Measurements from ENCODE around the gene SPECC1.
A peak's percentile ranks its signal among the peaks of the same experiment; 100 is the strongest.
"Not testable (repeated sequence)": the region's sequence is repeated elsewhere in the genome, so short reads cannot be mapped to it uniquely, and the experiment has no call there.

SPECC1 gene

DNA sequence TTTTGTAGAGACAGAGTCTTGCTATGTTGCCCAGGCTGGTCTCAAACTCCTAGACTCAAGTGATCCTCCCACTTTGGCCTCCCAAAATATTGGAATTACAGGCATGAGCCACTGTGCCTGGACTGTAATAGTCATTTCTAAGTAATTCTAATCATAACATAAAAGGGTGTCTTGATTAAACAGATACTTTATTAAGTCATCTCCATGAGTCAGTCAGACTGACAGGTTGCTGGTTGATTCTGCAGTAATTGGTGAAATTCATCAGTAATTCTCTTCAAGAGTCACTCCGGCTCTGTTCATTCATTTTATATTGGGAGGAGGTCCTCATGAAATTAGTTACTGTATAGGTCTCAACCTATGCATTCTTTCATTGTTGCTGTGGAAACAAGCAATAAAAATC lies 85.6 kb downstream of the SPECC1 start:
- no peak for DNase-seq (ENCODE audit: low read depth in 2 of 2)

DNA sequence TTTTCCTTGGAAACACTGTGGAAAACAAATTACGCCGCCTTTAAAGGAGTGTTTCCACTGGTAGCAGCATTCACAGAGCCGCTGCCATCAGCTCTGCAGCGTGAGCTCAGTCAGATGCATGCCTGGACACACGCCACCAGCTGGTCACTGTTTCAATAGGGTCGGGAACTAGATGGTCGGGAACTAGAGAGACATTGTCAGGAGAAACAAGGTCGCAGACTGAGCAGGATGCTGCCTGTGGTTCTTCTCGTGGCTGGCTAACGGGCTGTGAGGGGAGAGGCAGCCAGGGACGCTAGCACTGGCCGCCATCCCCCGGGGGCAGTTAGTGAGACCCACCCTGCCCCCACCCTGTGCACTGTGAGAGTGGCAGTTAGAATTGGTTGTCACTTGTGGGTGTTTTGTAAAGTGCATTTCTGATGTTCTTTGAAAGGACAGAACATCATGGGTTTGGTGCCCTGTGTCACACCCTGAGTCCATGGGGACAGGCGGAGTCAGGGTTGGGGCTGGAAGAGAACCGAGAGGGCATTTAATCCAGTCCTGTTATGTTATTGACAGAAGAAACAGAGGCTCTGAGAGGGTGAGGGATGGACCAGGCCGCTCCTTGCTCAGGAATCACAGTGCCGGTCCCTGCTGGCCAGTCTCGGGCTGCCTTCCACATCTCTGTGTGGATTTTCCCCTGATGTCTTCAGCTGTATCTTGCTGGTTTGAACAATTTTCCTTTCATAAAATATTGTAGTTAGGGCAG lies 86.3 kb downstream of the SPECC1 start:
- no peak for DNase-seq (ENCODE audit: low read depth in 2 of 2)

DNA sequence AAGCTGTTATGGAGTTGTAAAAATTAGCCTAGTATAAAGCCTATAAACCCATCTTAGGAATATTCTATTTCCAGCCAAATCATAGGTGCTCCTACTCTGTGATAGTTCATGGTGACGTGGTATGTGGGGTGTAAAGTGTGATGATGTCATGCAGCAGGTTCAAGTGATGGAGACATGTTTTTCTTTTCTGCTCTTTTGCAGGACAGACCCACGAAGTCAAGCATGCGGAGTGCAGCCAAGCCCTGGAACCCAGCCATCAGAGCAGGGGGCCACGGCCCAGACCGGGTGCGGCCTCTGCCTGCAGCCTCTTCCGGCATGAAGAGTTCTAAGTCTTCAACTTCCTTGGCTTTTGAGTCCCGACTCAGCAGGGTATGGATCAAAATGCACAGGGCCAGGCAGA lies 87.3 kb downstream of the SPECC1 start:
- DNase-seq (ENCODE audit: low read depth in 2 of 2), result no peak

DNA sequence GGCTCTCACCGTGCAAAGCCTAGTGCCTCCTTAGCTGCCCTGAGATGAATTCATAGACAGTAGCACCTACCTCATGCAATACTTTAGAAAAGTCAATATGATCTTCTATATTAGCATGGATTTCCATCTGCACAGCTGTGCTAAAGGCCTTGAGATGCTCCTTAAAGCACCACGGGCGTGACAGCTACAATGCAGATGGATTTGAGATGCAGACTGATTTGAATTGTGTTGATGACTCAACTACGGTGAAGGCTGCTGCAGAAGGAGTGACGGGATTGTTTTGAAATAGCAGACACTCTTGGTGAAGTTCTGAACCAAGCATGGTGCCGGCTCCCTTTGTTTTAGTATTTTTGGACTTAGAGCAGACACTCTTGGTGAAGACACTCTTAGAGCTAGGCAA lies 88.2 kb downstream of the SPECC1 start:
- no peak for DNase-seq (ENCODE audit: low read depth in 2 of 2)

DNA sequence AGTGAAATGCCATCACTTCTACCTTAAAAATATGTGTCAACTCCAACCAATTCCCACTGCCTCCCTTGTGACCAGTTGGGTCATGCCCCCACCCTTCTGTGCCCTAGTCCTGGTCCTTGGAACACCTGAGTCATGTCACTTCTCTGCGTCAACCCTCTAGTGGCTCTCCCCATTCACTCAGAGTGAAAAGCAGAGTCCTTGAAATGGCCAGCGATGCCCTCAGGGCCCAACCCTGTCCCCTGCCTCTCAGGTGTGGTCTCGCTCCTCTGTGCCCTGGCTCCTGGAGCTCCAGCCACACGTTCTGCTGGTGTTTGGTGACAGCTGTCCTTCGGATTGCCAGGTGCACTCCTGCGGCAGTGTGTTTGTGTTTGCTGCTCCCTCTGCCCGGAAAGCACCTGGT lies 89.2 kb downstream of the SPECC1 start:
- DNase-seq (ENCODE audit: low read depth in 2 of 2), result no peak

DNA sequence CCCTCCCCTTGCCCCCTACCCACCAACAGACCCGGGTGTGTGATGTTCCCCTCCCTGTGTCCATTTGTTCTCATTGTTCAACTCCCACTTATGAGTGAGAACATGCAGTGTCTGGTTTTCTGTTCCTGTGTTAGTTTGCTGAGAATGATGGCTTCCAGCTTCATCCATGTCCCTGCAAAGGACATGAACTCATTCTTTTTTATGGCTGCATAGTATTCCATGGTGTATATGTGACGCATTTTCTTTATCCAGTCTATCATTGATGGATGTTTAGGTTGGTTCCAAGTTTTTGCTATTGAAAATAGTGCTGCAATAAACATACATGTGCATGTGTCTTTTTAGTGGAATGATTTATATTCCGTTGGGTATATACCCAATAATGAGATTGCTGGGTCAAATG lies 91.6 kb downstream of the SPECC1 start:
- not testable (repeated sequence) for DNase-seq (ENCODE audit: low read depth in 2 of 2)

DNA sequence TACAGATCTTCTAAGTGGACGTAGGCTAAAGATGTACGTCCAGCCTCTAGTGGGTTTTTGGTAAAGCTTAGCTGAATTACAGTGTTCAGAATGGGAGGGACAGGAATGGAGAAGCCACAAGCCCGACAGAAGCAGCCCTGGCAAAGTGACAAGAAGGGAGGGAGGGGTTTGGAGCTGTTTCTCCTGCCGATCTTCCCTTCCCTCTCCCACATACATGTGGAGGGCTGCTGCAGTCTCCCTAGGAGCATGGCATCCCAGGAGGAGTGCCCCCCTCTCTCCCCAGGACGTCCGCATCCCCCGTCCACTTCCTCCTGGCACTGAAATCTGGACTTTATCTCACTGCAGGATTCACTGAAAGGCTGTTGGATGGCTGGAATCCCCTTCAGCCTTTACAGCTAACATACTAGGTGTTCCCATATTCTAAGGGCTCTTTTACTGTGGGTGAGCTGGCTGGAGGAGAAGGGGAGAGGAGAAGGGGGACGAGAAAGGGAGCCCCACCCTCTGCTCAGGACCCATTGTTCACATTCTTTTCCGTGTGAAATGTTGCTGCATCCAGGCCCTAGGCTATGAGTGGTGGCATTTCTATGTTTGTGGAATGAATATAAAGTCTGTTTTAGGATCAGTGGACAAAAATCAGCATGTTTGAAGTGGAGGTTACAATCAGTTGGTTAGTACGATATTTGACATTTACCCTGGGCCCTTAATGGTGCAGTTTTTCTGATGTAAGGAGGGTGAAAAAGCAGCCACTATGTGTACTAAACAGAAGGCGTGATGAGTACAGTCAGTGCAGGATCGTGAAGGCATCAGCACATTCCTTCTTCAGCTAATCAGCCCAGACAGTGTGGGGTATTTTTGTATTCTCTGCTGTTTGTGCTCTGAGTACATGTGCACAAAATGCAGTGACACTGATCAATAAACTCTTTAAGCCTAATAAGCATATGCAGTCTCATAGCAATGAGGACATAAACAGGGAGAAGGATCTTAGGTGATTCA lies 94.6 kb downstream of the SPECC1 start:
- DNase-seq (ENCODE audit: low read depth in 2 of 2), result no peak

DNA sequence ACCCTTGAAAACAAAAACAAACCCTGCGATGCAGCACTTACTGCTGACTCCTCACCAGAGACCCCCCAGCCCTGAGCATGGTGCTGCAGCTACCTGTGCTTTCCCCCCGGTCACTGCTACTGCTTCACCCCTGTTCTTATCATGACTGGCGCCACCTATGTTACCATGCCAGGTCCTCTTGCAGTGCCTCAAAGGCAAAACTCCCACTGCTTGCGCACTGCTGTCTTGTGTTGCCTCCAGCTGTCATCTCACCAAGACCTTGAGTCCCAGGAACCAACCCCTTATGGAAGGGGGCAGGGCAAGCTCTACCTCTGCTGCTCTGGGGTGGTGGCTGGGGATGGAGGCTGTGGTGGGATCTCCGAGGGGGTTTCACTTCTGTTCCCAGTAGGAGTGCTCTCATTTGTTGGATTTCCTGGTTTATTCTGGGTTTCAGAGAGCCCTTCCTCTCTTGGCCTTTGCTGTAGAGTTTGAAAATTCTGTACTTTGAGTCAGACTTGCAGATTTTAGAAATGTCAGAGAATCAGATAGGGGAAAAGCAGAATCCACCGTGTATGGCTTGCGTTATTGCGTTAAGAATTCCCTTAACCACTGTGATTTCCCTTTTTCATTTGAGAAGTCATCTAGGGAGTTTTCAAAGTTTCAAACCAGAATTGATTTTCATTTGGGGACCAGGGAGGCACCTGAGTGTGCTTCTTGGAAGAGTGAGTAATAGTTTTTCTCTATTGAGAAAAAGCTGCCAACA lies 96.6 kb downstream of the SPECC1 start:
- no peak for DNase-seq (ENCODE audit: low read depth in 2 of 2)

DNA sequence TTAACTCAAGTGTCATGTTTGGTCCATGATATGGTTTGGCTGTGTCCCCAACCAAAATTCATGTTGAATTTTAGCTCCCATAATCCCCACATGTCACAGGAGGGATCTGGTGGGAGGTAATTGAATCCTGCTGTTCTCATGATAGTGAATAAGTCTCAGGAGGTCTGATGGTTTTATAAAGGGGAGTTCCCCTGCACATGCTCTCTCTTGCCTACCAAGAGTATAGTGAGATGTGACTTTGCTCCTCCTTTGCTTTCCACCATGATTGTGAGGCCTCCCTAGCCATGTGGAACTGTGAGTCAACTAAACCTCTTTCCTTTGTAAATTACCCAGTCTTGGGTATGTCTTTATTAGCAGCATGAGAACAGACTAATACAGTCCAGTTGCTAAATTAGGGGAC lies 97.3 kb downstream of the SPECC1 start:
- DNase-seq (ENCODE audit: low read depth in 2 of 2), result not testable (repeated sequence)

DNA sequence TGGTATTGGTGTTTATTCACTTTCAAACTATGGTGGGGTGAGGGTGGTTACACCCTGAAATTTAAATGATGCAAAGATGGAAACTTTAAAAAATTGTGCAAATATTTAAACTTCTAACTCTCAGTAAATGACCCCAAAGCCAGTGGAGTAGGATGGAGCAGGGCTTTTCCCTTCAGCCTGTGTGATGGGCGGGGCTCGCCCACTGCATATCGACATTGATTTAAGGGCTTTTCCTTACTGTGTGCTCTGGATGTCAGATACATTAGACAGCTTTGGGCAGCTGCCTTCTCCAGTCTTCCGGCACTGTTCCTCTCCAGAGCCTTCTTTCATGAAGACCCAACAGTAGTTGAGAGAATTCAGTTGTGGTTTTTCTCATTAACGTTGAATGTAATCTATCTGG lies 99.9 kb downstream of the SPECC1 start:
- no peak for DNase-seq (ENCODE audit: low read depth in 2 of 2)

DNA sequence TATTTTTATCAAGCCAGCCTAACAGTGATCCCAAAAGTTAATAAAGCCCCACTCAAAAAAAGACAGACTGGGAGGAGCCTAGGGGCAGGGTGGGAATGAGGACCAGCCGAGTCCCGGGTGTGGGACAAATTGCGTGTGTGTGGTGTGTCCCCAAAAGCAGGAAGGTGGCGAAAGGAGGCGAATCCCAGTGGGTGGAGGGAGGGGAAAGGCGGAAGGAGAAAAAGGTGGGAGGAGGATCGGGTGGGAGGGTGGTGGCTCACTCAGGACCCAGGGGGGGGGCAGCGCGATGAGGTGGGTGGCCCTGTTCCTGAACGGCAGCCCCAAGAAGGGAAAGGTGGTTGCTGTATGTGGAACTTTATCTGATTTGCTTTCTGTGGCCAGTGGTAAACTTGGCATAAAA lies 102.4 kb downstream of the SPECC1 start:
- no peak for DNase-seq (ENCODE audit: low read depth in 2 of 2)

DNA sequence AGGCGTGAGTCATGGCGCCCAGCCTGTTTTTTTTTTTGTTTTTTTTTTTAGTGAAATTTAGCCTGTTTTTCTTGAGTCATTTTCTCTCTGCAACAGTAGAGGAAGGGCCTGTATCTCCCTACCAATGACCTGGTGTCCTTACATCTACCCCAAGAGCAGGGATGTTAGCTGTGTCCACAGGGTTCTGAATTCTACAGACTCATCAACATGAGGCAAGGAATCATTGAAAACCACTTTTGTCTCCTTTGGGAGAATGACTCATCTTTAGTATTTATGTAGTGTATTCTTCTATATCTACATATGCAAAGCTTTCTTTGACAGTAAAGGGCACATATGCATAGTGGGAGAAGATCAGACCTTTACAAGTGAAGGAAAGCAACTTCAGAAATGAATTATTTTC lies 105.3 kb downstream of the SPECC1 start:
- DNase-seq (ENCODE audit: low read depth in 2 of 2), result no peak

DNA sequence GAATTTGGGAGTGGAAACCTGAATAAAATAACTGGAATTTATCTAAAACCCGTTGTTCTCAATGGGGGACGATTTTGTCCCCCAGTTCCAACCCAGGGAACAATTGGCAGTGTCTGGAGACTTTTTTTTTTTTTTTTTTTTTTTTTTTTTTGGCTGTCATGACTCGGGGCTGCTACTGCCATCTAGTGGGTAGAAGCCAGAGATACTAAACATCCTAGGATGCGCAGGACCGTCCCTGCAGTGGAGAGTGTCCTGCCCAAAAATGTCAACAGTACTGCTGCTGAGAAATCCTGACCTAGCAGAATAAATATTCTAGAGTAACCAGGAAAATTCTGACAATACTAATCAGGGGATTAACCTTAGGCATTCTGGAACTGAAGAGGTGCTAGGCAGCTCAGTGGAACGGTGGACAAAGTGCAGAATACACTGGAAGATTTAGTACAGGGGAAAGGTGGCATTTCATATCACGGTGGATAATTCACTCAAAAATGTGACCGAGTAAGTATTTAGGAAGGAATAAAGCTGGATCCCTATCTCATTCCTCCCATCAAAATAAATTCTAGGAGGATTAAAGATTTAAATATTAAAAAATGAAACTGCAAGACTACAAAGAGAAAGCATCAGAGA lies 107.6 kb downstream of the SPECC1 start:
- DNase-seq (ENCODE audit: low read depth in 2 of 2), result peak; percentile 7 to 9

DNA sequence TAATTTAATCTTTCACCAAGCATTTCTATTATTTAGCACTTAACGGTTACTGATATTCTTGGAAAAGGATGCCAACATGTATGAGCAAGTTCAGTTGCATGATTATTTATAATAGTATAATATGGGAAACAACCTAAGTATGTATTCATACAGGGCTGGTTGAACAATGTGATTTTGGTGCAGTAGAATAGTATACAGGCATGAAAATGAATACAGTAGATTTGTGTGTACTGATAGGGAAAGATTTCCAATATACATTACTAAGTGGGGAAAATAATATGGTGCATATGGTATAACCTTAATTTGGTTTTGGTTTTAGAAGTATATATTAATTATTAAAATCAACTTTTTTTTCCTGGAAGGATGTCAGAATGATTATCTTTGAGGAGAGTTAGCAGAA lies 109.1 kb downstream of the SPECC1 start:
- no peak for DNase-seq (ENCODE audit: low read depth in 2 of 2)

DNA sequence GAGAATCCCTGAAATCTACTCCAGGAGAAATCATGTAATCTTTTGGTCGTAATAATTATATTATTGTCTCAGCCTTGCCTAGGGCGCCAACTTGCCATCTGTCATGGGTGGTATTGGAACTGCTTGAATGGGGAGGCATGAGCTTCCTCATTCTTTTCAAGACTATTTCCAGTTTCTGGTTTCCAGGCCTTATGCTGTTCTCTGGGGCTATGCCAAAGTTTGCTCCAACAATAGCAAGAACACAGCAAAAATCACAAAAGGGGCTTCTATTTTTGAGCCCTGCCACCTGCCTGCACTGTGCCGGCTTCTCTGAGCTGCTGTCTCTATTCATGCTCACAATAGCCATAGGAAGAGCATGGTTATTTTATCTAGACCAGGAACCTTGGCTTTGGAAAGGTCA lies 111.7 kb downstream of the SPECC1 start:
- DNase-seq (ENCODE audit: low read depth in 2 of 2), result no peak

DNA sequence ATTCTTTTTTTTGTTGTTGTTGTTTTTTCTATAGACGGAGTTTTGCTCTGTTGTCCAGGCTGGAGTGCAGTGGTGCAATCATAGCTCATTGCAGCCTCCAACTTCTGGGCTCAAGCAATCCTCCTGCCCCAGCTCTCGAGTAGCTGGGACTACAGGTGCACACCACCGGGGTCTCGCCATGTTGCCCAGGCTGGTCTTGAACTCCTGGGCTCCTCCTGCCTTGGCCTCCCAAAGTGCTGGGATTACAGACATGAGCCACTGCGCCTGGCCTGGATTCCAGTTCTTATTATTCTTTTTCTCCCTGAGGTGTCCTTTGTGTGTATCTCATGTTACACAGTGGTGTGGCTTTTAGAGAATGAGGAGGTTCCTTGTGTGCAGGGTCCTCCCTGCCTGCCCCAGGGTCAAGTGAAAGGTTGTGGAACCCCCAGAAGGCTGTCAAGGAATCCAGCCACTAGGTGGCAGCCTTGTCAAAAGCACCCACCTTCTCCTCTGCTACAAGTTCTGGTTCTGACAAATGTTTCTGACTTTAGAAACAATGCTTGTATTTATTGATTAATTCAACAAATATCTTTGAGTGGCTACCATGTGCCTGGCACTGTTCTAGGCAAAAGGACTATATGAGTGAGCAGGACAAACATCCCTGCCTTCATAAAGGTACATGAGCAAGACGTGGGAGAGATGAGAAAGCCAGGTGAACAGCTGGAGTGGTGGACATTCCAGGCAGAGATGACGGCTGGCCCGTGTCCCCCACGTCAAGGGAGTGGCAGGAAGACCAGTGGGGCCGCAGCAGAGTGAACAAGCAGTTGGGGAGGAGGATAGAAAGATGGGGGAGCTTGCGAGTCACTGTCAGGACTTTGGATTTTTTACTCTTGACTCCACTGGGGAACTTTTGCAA lies 112.4 kb downstream of the SPECC1 start:
- DNase-seq (ENCODE audit: low read depth in 2 of 2), result peak; percentile 21 to 62

DNA sequence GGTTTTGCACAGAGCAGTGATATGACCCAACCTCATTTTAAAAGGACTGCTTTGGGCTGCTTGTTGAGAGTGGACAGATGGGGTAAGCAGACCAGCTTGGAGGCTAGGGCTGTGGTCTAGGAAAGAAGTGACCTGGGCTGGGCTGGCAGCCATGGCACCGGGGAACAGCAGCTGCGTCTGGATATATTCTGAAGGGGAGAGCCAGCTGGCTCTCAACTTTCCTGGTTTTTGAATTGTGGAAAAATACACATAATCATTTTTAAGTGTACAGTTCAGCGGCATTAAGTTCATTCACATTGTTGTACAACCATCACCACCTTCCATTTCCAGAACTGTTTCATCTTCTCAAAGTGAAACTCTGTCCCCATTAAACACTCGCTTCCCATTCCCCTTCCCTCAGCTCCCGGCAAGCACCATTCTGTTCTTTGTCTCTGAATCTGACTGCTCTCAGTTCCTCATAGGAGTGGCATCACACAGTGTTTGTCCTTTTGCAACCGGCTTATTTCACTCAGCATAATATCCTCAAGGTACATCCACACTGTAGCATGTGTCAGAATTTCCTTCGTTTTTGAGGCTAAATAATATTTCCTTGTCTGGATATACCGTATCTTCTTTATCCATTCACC lies 113.2 kb downstream of the SPECC1 start:
- no peak for DNase-seq (ENCODE audit: low read depth in 2 of 2)

DNA sequence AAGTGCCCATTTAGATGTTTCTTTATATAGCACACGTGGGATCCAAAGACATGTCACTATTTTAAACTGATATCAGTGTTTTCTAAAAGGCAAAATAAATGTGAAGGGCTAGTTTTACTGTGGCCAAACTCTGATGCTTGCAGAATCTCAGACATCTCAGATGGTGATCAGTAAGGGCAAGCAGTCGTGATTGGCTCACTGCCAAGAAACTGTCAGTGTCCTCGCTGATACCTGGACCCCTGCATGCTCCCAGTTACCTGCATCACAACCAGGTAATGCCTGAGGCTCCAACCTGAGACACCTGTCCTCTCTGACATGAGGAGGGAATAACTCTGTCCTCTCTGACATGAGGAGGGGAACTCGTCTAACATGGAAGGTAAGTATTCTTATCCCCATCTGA lies 114.0 kb downstream of the SPECC1 start:
- no peak for DNase-seq (ENCODE audit: low read depth in 2 of 2)

DNA sequence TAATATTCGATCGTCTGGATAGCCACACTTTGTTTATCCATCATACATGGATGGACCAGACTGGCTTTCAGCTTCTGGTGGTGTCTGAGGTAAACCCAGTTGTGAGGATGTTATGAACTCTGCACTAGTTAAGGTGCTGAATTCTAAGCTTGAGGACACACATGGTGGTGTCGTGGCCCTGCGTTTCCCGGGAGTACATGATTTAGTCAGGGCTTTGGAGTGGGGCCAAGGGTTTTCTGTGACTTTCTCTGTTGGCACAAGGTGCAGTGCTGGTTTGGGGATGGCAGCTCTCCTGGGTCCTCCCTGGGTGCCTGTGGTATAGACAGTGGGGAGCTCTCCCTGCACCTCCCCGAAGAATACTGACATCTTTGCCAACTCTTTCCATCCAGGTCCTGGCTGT lies 116.6 kb downstream of the SPECC1 start:
- DNase-seq (ENCODE audit: low read depth in 2 of 2), result no peak

DNA sequence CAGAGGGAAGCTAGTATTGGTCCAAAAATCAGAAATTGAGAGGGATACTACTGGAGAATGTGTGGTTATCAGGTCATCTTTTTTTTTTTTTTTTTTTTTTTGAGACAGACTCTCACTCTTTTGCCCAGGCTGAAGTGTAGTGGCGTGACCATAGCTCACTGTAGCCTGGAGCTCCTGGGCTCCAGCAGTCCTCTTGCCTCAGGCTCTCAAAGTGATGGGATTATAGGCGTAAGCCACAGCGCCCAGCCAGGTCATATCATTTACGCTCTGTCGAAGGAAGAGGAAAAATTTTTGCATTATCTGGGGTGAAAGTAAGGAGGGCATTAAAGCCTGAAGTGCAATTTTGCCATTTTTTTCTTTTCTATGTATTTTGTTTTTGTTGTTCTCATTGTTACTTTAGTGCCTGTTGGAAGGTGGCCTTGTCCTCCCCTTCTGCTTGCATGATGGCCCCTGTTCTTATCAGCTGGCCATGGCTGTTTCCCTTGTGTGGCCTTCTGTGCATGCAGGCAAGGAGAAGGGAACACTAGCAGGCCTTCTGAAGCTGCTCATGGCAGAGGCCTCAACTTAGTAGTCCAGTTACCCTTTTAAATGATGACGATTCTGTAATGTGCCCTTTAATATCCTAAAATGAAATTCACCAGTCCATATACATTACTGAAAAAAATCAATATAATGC lies 118.3 kb downstream of the SPECC1 start:
- no peak for DNase-seq (ENCODE audit: low read depth in 2 of 2)
